HFF-Myc (cell line): Measurements from ENCODE around the gene USP12.
"Not testable (repeated sequence)": the region's sequence is repeated elsewhere in the genome, so short reads cannot be mapped to it uniquely, and the experiment has no call there.

Source experiments
- DNase-seq: peaks from one replicate; pipeline ENCODE4 v3.0.0-alpha.2; 2011; ENCODE audit warnings: low read depth; ENCODE audit errors: extremely low read depth
- H3K4me3 ChIP-seq: replicated peaks from 2 replicates; pipeline ENCODE4 v1.5.1; 2011; ENCODE audit warnings: low read depth, mild to moderate bottlenecking, control low read depth, low read length
- CTCF ChIP-seq: IDR thresholded peaks from 2 replicates; pipeline ENCODE4 v1.5.1; 2012; ENCODE audit warnings: mild to moderate bottlenecking, low read depth, low read length, control low read depth; ENCODE audit errors: missing control alignments

Gene USP12

GRCh38 chr13:27079421-27079958 is 92.1 kb downstream of the USP12 start:
- no peak for DNase-seq
- no peak for TF ChIP-seq CTCF
- no peak overlapping the region for H3K4me3 ChIP-seq

GRCh38 chr13:27077451-27077850 is 94.2 kb downstream of the USP12 start:
- DNase-seq = no peak
- no peak for TF ChIP-seq CTCF

GRCh38 chr13:27076421-27076820 is 95.2 kb downstream of the USP12 start:
- DNase-seq = no peak
- no peak overlapping the region for H3K4me3 ChIP-seq
- no peak for TF ChIP-seq CTCF

More at GRCh38 chr13:27077451-27077850, 94.2 kb downstream of the USP12 start:
- no peak overlapping the region for H3K4me3 ChIP-seq

- DNase-seq = no peak
- H3K4me3 ChIP-seq = no peak overlapping the region
- no peak for TF ChIP-seq CTCF
Observed at GRCh38 chr13:27073186-27073585, 98.4 kb downstream of the USP12 start.

GRCh38 chr13:27066123-27066522 is 105.5 kb downstream of the USP12 start:
- H3K4me3 ChIP-seq, DNase-seq: not testable (repeated sequence)

- DNase-seq = no peak
- no peak for TF ChIP-seq CTCF
- no peak overlapping the region for H3K4me3 ChIP-seq
Observed at GRCh38 chr13:27065582-27065981, 106.0 kb downstream of the USP12 start.

GRCh38 chr13:27064252-27064995 is 107.2 kb downstream of the USP12 start:
- no peak for TF ChIP-seq CTCF
- H3K4me3 ChIP-seq = no peak overlapping the region
- DNase-seq = no peak
